Keratinocyte (primary cell): ENCODE data around the gene KLK1. TPM values are rescaled to one million over a fixed set of nuclear protein-coding genes. Genes with fewer than 3 reads are reported as not detected.

Experiments
- DNase-seq: peaks from one replicate; pipeline ENCODE4 v3.0.0-alpha.2; 2011; ENCODE audit warnings: low read depth, missing footprints, low spot score
- FAIRE-seq: peaks from 2 replicates; lab custom pipeline; 2011; peaks lifted over from hg19 to GRCh38; lab: Jason Lieb, UNC
- H2AFZ ChIP-seq: 2 replicates; pipeline ENCODE4 v1.6.0; 2012; ENCODE audit warnings: low read length, control low read depth, inconsistent platforms; ENCODE audit not compliant: control insufficient read depth
- H3K27ac ChIP-seq: 2 replicates; pipeline ENCODE4 v1.5.1; 2011; ENCODE audit warnings: low read length; ENCODE audit not compliant: control insufficient read depth, insufficient read depth
- H3K27me3 ChIP-seq: 3 replicates; pipeline ENCODE4 v1.6.0; 2011; ENCODE audit warnings: low read length; ENCODE audit not compliant: control insufficient read depth, insufficient read depth; ENCODE audit errors: extremely low read depth
- H3K36me3 ChIP-seq, 2 experiments: 2 replicates in 1 of 2; 3 replicates in 1 of 2; pipeline ENCODE4 v1.5.1; 2011; ENCODE audit warnings: low read length in 2 of 2, mild to moderate bottlenecking in 1 of 2; ENCODE audit not compliant: control insufficient read depth in 2 of 2, insufficient read depth in 2 of 2; ENCODE audit errors: extremely low read depth in 1 of 2
- H3K4me1 ChIP-seq: 3 replicates; pipeline ENCODE4 v1.5.1; 2011; ENCODE audit warnings: low read length; ENCODE audit not compliant: control insufficient read depth, insufficient read depth; ENCODE audit errors: extremely low read depth
- H3K4me2 ChIP-seq: 3 replicates; pipeline ENCODE4 v1.6.0; 2011; ENCODE audit warnings: low read depth, low read length; ENCODE audit not compliant: control insufficient read depth, insufficient read depth; ENCODE audit errors: extremely low read depth
- H3K4me3 ChIP-seq, 3 experiments: fragments of 200-600 bp in 1 of 3; sonication (generic) in 1 of 3; 2 replicates in 2 of 3; 3 replicates in 1 of 3; pipeline ENCODE4 v1.5.1; 2011 to 2016; ENCODE audit warnings: low read length in 3 of 3, mild to moderate bottlenecking in 3 of 3, control low read depth in 2 of 3, inconsistent platforms in 1 of 3, low read depth in 1 of 3, mixed read lengths in 1 of 3, mixed run types in 1 of 3, moderate library complexity in 1 of 3; ENCODE audit not compliant: control insufficient read depth in 2 of 3, insufficient read depth in 2 of 3; ENCODE audit errors: extremely low read depth in 1 of 3
- H3K79me2 ChIP-seq: 2 replicates; pipeline ENCODE4 v1.6.0; 2012; ENCODE audit warnings: low read length; ENCODE audit not compliant: control insufficient read depth, insufficient read depth
- H3K9ac ChIP-seq: 3 replicates; pipeline ENCODE4 v1.6.0; 2011; ENCODE audit warnings: low read length; ENCODE audit not compliant: control insufficient read depth, insufficient read depth; ENCODE audit errors: extremely low read depth
- H3K9me1 ChIP-seq: 3 replicates; pipeline ENCODE4 v1.6.0; 2011; ENCODE audit warnings: low read length; ENCODE audit not compliant: control insufficient read depth, insufficient read depth; ENCODE audit errors: extremely low read depth
- H3K9me3 ChIP-seq: 2 replicates; pipeline ENCODE4 v1.5.1; 2012; ENCODE audit warnings: low read depth, low read length; ENCODE audit not compliant: control insufficient read depth
- H4K20me1 ChIP-seq: 3 replicates; pipeline ENCODE4 v1.6.0; 2011; ENCODE audit warnings: low read length; ENCODE audit not compliant: control insufficient read depth, insufficient read depth; ENCODE audit errors: extremely low read depth
- EZH2 ChIP-seq: IDR thresholded peaks from one replicate; pipeline ENCODE4 v1.6.1; 2012; ENCODE audit warnings: inconsistent platforms, mild to moderate bottlenecking, low read length, moderate library complexity
- dilution Hi-C: fragments of 300-500 bp; cut with MboI; formaldehyde crosslinking; loops from one replicate; pipeline ENCODE4 v1.7.0; 2020; ENCODE audit warnings: low sequenced_read_pairs; ENCODE audit not compliant: extremely low pct_ligation_motif_present
- polyA plus RNA-seq, 5 experiments: library from polyadenylated mRNA; depleted of rRNA in 3 of 5; stranded (reverse) in 3 of 5; stranded (forward) in 1 of 5; unstranded in 1 of 5; fragments of >200 nt; gene quantifications; 1 replicate in 1 of 5; 2 replicates in 3 of 5; 3 replicates in 1 of 5; pipeline versions ENCODE4 v1.2.1 to v1.2.3, GENCODE V29; 2011 to 2012; ENCODE audit warnings: missing spikeins in 2 of 5, low read depth in 1 of 5, low replicate concordance in 1 of 5
- TF ChIP-seq, protein P1 (sequence below), 3 experiments: IDR thresholded peaks in 1 of 3; conservative IDR thresholded peaks in 1 of 3; optimal IDR thresholded peaks in 1 of 3; 2 replicates in 2 of 3; 3 replicates in 1 of 3; pipeline versions ENCODE3 to v1.5.1; 2011; ENCODE audit warnings: low read length in 3 of 3, mild to moderate bottlenecking in 3 of 3, moderate library complexity in 2 of 3, control low read depth in 1 of 3, inconsistent platforms in 1 of 3; ENCODE audit not compliant: insufficient read depth in 2 of 3; ENCODE audit errors: extremely low read depth in 1 of 3

KLK1 gene
- polyA plus RNA-seq, 1 donor (not counting 4 experiments of a cell fraction or from before 2014, with no cell fraction given), result 0.31 TPM

GRCh38 chr19:50790396-50790795, 33.2 kb downstream of the KLK1 start, which contains the start of gene ACP4:
Gene ACP4 (plus strand): TSS chr19:50790415. CDS start chr19:50790415, 0 bp downstream.
- FAIRE-seq (no peak), DNase-seq (no peak)
- H2AFZ ChIP-seq, result no peak within 1 kb of the TSS

DNA sequence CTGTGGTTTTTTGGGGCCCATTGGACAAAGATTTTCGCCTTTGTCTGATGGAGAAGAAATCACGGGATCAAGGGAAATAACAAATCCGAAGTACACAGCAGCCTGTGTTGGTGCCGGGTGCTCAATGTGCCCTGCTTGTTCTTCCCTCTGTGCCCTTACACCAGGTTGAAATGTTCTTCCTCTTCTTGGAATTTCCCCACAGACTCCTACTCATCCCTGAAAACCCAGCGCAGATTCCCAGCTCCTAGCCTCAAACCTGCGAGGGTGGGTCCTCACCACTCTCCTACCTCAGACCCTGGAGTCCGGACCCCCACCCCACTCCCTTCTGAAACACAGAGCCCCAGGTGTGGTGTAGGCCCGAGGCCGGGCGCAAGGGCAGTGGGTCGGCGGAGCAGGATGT, 38.3 kb downstream of the KLK1 start:
- no peak for DNase-seq
- H3K36me3 ChIP-seq, result no peaks in the 10 kb centered on the region

More at GRCh38 chr19:50790396-50790795, 33.2 kb downstream of the KLK1 start, which contains the start of gene ACP4:
- H3K27ac ChIP-seq, result no peak within 1 kb of the TSS
- no peaks in the 10 kb centered on the region for H3K9me1 ChIP-seq
- dilution Hi-C loops, result no loop called here
- no peaks in the 10 kb centered on the region for H3K79me2 ChIP-seq
- H3K36me3 ChIP-seq, result no peaks in the 10 kb centered on the region
- no peak within 1 kb of the TSS for H3K4me3 ChIP-seq
- H3K4me1 ChIP-seq, result no peaks in the 10 kb centered on the region
- H3K9ac ChIP-seq, result no peak within 1 kb of the TSS
- H3K9me3 ChIP-seq, result no peaks in the 10 kb centered on the region
- no peaks in the 10 kb centered on the region for H3K27me3 ChIP-seq
- no peak within 1 kb of the TSS for H3K4me2 ChIP-seq
- peaks cover 2% of the 10 kb centered on the region for H4K20me1 ChIP-seq
- TF ChIP-seq, protein P1, sequence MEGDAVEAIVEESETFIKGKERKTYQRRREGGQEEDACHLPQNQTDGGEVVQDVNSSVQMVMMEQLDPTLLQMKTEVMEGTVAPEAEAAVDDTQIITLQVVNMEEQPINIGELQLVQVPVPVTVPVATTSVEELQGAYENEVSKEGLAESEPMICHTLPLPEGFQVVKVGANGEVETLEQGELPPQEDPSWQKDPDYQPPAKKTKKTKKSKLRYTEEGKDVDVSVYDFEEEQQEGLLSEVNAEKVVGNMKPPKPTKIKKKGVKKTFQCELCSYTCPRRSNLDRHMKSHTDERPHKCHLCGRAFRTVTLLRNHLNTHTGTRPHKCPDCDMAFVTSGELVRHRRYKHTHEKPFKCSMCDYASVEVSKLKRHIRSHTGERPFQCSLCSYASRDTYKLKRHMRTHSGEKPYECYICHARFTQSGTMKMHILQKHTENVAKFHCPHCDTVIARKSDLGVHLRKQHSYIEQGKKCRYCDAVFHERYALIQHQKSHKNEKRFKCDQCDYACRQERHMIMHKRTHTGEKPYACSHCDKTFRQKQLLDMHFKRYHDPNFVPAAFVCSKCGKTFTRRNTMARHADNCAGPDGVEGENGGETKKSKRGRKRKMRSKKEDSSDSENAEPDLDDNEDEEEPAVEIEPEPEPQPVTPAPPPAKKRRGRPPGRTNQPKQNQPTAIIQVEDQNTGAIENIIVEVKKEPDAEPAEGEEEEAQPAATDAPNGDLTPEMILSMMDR (optimal IDR thresholded peaks at IDR 0.05 in 1 of 3, IDR thresholded peaks at IDR 0.05 in 1 of 3, conservative IDR thresholded peaks at IDR 0.05 in 1 of 3; ENCODE audit: extremely low read depth in 1 of 3, insufficient read depth in 2 of 3, low read length in 3 of 3), result no peak
- TF ChIP-seq EZH2, result no peak

More for the DNA sequence above, 38.3 kb downstream of the KLK1 start:
- Histone ChIP-seq H4K20me1 (no peaks in the 10 kb centered on the region), H3K9me3 (no peaks in the 10 kb centered on the region), H3K27ac (no peak overlapping the region), H3K27me3 (peaks cover 8% of the 10 kb centered on the region), H3K9ac (no peak overlapping the region), H3K9me1 (no peaks in the 10 kb centered on the region), H3K4me3 (no peak overlapping the region), H3K4me1 (no peaks in the 10 kb centered on the region), H3K79me2 (no peaks in the 10 kb centered on the region), H3K4me2 (no peak overlapping the region), H2AFZ (no peak overlapping the region)
- no peak for FAIRE-seq
- TF ChIP-seq, protein P1 (optimal IDR thresholded peaks at IDR 0.05 in 1 of 3, IDR thresholded peaks at IDR 0.05 in 1 of 3, conservative IDR thresholded peaks at IDR 0.05 in 1 of 3; ENCODE audit: extremely low read depth in 1 of 3, insufficient read depth in 2 of 3, low read length in 3 of 3), result no peak
- no peak for TF ChIP-seq EZH2
- dilution Hi-C loops, result no loop called here
